Fibroblast of the conjunctiva (primary cell): ENCODE data around the gene DAPK1.

Source experiments
- DNase-seq: peaks from one replicate; pipeline ENCODE4 v3.0.0-alpha.2; 2010; ENCODE audit warnings: low read depth

The DAPK1 gene

DNA sequence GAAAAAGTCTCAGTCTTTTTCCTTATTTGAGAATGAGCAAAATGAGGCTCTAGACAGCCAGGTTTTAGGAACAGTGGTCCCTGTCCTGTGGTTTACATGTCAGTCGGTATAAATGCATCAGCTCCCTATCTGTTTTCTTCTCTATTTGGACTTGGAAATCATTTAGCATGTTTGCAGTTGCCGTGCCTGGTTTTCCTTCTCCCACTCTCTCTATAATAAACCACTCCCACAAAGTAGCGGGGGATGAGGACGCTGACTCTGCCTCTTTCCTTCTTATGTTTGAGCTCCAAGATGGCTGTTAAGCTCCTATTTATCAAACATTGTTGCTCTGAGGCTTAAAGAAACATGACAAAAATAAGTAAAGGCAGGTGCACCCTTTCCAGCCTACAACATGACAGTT, 171.1 kb downstream of the DAPK1 start:
- DNase-seq, result no peak

DNA sequence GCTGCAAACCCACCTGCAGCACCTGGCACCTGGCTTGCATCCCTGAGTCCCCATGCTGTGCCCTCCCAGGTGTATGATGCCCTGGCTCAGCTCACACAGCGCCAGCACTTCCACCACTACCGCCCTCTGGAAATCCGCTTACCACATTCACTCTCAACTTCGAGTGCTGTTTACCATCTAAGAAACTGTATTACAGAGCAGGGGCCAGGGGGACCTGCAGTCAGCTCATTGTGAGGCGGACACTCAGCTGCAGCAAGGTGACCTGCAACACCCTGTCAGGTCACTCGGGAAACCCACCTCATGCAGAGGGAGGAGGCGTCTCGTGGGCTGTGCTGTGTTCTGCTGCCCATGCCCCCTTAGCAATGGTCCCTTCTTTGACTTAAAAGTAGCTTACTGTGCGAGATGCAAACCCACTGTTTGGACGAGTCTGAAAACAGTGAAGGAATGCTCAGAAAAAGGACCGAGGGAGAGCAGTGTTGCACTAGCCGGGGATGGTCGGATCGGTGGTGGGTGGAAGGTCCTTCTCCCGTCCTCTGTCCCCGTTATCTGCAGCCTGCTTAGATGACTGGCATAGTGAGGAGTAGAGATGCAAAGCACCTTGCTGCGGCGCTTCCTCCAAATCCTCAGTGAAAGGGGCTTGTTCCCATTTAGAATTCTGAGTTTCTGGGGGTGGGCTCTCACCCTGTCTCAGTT, 173.1 kb downstream of the DAPK1 start:
- DNase-seq, result no peak

DNA sequence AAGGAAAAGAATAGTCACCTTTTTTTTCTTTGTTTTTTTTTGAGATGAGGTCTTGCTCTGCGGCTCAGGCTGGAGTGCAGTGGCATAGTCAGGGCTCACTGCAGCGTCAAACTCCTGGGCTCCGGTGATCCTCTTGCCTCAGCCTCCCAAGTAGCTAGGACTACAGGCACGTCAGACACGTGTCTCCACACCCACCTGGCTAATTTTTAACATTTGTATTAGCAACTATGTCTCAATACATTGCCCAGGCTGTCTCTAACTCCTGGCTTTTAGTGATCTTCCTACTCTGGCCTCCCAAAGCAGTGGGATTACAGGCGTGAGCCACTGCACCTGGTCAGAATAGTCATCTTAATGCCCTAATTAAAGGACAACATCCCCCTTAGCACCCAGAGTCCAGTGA, 173.8 kb downstream of the DAPK1 start:
- no peak for DNase-seq

GRCh38 chr9:87671925-87672324, 174.3 kb downstream of the DAPK1 start:
- no peak for DNase-seq

DNA sequence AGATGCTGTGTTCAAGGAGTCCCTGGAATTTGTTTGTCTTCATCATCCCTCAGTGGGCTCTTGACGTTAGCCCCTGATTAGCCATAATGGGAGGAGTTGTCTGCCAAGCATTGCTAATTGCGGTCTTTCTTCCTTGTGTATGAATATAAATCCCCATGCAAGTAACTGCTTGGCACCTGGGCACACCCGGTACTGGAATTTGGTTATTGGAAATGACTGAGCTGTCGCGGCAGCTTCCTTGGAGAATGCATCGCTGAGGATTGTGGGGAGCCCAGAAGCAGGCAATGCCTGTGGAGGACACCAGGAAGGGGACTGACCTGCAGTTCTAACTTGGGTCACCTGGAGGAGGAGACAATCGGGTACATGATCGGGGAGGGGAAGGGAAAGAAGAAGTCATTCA, 174.9 kb downstream of the DAPK1 start:
- DNase-seq, result no peak

- no peak for DNase-seq
These were observed 175.9 kb downstream of the DAPK1 start for GRCh38 chr9:87673446-87674120.

GRCh38 chr9:87674565-87675299, 177.1 kb downstream of the DAPK1 start:
- no peak for DNase-seq

DNA sequence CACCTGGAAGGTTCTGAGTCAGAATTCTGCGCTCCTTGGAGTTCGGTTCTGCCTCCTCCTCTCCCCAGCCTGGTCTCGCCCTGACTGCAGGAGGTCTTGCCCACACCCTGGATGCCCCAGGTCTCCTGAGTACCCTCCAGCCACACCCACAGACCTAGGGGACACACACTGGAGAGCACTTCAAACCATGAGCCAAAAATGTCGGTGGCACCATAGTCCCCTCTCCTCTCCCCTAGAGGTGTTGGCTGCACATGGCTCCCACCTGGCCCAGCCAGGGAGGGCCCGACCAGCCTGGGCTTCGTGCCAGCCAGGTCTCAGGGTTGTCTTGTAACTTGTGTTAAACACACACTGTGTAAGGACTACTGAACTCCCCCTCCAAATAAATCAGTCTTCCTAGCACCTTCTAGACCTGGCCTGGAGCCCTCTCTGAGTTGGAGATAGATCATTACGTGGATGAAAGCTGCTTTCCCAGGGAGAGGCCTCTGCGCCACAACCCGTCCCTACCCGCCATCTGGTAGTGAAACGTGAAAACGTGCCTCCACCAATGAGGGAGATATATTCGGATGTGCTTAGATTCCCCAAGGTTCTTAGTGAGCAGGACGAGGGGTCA, 178.3 kb downstream of the DAPK1 start:
- no peak for DNase-seq

DNA sequence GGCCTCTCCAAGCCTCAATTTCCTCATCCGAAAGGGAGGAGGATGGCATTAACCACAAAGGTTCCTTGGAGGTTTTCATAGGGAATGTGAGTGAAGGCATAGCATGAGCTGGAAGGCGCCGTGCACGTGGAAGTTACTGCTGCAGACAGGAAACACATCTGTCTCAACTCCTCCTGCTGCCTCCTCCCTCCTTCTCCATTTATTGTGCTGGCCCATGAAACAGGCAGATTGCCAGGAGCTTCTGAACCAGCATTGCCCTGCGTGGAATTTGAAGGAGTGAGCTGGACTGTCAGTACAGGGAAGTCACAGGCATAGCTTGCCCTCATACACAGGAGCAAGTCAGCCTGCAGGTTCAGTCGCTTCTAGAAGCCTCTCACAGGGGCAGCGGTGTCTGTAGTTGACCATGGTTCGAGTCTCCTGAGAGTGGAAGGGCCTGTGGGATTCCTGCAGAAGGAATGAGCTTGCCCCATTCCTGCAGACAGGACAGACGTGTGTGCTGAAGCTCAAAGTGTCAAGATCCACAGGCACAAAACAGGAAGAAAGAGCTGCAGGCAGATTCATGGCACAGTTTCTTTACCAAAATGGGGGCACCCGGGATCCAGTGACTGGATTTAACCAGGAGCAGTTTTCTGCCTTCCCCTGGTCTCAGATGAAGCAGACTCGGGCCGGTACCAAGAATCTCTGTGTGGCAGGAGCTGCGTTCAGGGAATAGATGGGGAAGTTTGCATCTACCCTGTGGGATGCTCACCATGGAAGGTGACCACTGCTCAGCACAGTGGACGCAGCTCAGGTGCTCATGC, 179.5 kb downstream of the DAPK1 start:
- no peak for DNase-seq

DNA sequence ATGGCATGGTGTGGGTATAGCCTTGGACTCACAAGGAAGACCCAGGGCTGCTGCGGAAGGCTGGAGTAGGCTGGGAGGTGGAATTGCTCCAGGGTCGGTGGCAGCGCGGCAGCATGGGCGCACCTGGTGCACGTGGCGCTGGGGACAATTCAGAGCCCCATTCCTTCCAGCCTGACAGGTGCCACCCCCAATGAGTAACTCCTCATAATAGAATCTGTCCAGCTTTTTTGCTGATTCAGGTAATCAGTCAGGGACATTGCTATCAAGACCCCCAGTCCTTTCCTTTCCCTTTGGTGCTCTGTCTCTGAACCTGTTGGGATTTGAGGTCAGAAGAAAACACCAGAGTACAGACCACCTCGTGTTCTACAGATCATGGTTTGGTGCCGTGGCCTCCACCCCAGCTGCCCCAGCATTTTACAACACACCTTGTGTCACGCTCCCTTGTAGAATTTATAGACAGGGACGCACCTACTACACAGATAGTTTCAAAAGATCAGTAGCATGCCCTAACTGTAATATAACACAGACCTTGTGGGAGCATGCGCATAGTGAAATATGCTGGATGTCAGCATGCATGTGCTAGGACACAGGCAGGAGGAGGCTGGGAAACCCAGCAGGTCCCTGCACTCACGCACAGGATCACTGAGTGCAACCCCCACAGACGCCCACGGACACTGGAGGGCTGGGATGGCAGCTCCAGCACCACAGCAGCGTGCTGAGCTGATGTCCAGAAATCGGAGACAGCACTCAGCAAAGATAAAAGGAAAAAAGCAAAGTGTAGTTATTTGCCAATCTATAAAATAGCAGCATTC, 180.3 kb downstream of the DAPK1 start:
- no peak for DNase-seq

DNA sequence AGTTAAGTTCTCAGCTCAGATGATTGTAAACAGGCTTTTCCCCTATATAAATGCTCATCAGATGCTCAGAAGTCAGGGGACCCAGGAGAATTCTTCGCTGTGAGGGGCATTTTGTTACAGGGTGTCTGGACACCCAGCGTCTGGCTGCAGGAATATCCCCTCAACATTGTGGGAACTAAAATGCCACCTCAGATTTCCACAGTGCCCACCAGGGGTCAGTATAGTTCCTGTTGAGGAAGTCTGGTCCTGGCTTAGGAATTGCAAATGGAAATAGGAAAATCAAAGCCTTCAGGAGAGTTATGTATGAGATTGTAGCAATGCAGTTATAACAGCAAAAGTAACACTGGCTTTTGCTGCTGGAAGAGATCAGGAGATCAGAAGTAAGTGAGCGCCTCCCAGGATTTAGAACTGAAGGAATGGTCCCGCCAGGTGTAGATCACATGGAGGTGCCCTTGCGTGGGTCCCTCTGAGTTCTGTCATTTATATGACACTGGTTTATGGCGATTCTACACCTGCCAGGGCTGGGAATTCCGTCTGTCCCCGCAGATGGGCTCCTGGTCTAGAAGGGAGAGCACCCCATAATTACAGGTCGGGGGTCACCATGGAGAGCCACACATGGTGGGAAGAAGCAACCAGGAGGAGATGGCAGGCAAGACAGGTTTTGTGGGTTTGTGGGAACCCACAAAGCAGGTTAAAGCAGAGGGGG, 181.1 kb downstream of the DAPK1 start:
- peak; percentile 66 for DNase-seq

DNA sequence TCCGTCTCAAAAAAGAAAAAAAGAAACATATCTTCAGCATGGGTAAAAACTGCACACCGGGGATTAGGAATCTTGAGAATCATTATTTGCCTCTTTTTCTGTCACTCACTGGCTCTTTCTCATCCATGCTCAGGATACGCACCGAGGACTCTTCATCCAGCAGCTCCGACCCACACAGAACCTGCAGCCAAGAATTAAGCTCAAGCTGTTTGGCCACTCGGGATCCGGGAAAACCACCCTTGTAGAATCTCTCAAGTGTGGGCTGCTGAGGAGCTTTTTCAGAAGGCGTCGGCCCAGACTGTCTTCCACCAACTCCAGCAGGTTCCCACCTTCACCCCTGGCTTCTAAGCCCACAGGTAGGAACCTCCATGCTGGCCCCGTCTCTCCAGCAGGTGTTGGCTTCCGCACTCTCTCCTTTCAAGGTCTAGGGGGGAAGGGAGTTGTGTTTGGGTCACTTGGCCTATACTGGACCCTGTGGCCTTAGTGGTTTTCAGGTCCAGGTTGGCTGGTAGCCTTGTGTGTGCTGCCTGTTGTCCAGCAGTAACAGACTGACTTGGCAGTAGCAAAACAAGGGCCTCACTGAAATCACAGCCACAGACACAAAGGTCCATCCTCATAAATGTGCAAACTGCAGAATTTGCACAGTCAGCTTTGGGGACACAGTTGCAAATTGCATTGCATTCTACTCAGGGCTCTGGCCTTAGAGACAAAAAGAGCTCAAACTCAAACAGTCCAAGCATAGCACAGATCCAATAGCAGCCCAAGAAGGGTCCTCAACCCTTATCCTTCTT, 183.8 kb downstream of the DAPK1 start:
- no peak for DNase-seq

- DNase-seq, result no peak
These were observed 184.4 kb downstream of the DAPK1 start for GRCh38 chr9:87682085-87682484.

DNA sequence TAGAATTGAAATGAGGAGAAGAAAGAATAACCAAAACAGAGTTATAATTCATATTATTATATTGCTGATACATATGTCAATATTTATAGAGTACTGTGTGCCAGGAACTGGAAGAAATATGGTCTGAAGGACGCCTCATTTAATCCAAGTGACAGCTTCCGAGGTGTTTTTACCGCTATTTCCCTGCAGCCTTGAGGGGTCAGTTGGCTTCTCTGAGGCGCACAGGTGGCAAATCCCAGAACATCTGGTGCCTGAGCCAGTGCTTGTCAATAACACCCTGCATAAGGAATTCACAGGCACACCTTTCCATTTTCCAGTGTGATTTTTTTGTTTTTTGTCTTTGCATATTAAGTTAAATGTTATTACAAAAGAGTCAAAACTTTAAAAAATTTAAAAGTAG, 185.0 kb downstream of the DAPK1 start:
- DNase-seq, result no peak

DNA sequence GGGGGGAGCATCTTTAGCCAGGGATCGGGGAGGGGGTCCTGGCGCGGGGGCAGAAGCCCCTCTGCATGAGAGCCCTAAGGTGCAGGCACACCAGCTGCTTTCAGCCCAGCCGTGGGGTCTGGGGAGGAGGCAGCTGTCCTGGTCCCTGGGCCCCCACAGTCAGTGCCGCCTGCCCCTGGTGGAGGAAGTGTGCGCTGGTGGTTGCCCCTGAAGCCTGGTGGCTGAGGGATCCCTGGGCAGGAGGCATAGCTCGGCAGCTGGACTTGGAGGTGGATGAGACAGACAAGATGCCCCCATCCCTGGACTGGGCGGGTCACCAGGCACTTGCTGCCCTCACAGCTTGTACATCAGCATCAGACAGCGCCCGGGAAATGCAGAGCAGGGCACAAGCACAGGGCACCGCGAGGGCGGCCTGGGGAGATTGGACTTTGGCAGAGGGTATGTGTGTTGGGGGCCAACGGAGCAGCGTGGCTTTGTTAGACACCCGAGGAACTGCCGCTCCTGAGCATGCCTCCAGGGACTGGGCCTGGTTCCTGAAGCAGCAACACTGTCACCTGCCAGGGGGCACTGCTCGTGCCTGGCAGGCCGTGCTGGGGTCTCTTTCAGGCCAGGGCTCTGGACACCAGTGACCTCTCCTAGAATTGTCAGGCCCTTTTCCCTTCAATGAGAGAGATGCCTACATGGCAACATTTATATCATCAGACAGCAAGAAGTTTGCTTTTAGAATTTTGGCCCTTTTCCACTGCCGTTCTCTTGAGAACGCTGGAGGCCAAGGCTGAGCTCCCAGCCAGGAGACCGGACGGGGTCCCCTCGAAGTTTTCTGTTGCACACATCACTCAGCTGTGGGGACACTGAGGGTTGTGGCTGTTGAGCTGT, 186.3 kb downstream of the DAPK1 start:
- DNase-seq, result no peak

DNA sequence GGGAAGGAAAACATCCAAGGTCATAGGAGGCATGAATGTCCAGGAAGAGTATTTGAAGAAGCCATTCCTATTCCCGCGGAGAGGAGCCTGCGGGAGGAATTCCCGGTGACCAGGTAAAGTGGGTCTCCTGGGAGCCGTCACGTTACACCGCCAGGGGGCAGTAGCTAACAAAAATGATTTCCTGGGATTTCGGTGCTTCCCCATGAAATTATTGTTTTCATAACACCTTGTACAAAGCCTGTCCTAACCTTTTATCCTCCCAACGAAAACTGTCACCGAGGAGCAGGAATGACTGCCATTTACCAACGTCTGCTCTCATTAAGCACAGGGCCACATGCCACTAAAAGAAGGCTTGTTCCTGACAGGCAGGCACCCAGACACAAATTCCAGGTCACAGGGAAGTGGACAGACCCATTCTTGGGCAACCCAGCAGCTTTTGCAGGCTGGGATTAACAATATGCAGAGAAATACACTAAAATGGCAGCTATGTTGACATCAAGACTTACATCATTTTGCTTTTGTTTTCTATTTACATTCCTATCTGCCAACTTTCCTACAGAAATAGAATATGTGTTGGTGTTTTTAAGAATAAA, 187.1 kb downstream of the DAPK1 start:
- no peak for DNase-seq

GRCh38 chr9:87685441-87685840, 187.8 kb downstream of the DAPK1 start:
- DNase-seq, result no peak

DNA sequence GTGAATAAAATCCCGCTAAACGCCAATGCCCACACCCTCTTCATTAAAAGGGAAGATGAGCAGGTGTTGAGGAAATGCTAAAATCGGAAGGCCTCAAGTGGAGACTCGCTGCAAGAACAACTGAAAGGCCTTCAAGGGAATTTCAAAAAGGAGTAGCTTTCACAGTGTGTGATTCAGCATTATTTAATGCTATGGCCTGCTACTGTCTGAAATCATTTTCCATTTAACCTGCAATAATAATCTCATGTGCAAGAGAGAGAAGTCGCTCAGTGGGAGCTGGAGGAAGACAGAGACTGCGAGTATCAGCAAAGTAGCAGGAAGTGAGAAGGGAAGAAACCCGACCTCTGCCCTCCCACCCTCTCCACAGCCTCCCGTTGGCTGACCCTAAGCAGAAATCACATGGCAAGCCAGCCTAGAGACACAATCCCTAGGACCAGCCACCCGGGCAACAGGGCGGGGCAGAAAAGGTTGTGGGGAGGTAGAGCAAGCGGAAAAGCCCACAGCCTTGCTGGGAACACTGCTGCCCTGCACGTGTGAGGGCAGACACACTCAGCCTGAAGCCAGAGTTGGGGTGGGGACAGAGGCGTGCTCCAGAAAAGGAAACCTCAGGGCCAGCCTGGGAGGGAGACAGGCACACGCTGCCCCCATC, 188.3 kb downstream of the DAPK1 start:
- no peak for DNase-seq
